Liver (tissue), 9 donors: Measurements from ENCODE around the gene STK32C. TPM values are rescaled to one million over a fixed set of nuclear protein-coding genes. Genes with fewer than 3 reads are reported as not detected.

Source experiments
- DNase-seq: peaks from one replicate; pipeline ENCODE4 v3.0.0-alpha.2; 2017; ENCODE audit warnings: low spot score
- H3K27ac ChIP-seq, 2 donors: one replicate each; pipeline ENCODE4 v1.7.0; 2013; ENCODE audit warnings: inconsistent platforms in 2 of 2, low read length in 2 of 2, control low read depth in 1 of 2, low read depth in 1 of 2, mild to moderate bottlenecking in 1 of 2
- H3K27me3 ChIP-seq, 4 donors: one replicate each; pipeline versions ENCODE4 v1.6.1 to v1.7.0; 2013; ENCODE audit warnings: low read length in 3 of 4, inconsistent platforms in 1 of 4, mild to moderate bottlenecking in 1 of 4, moderate library complexity in 1 of 4; ENCODE audit not compliant: control insufficient read depth in 4 of 4, insufficient read depth in 4 of 4
- H3K36me3 ChIP-seq, 4 donors: one replicate each; pipeline versions ENCODE4 v1.6.1 to v1.7.0; 2013; ENCODE audit warnings: low read length in 3 of 4, mild to moderate bottlenecking in 3 of 4, low read depth in 1 of 4, moderate library complexity in 1 of 4; ENCODE audit not compliant: control insufficient read depth in 4 of 4, insufficient read depth in 3 of 4
- H3K4me1 ChIP-seq, 4 donors: one replicate each; pipeline versions ENCODE4 v1.6.1 to v1.7.0; 2013; ENCODE audit warnings: low read length in 3 of 4, mild to moderate bottlenecking in 3 of 4, moderate library complexity in 1 of 4; ENCODE audit not compliant: control insufficient read depth in 4 of 4, insufficient read depth in 4 of 4
- H3K4me3 ChIP-seq, 3 donors: one replicate each; pipeline versions ENCODE4 v1.6.1 to v1.7.0; 2013; ENCODE audit warnings: low read length in 3 of 3, control low read depth in 1 of 3, low read depth in 1 of 3, mild to moderate bottlenecking in 1 of 3
- H3K9ac ChIP-seq, 2 donors: one replicate each; pipeline ENCODE4 v1.7.0; 2013; ENCODE audit warnings: low read length in 2 of 2, mild to moderate bottlenecking in 2 of 2, moderate library complexity in 2 of 2, control low read depth in 1 of 2, low read depth in 1 of 2
- H3K9me3 ChIP-seq, 4 donors: one replicate each; pipeline versions ENCODE4 v1.6.1 to v1.7.0; 2013; ENCODE audit warnings: low read length in 3 of 4; ENCODE audit not compliant: control insufficient read depth in 4 of 4
- EGR1 ChIP-seq, 2 donors: IDR thresholded peaks; 2 replicates each; pipeline ENCODE4 v1.6.1; 2016 to 2018; ENCODE audit warnings: antibody characterized with exemption in 2 of 2, low read depth in 2 of 2
- FOXA1 ChIP-seq: IDR thresholded peaks from 2 replicates; pipeline ENCODE4 v1.6.1; 2016; ENCODE audit warnings: antibody characterized with exemption
- FOXA2 ChIP-seq: IDR thresholded peaks from 2 replicates; pipeline ENCODE4 v1.6.1; 2016; ENCODE audit warnings: antibody characterized with exemption
- GABPA ChIP-seq, 2 donors: IDR thresholded peaks in 1 of 2; conservative IDR thresholded peaks in 1 of 2; 2 replicates each; pipeline ENCODE4 v1.6.1; 2016; ENCODE audit warnings: antibody characterized with exemption in 2 of 2, mild to moderate bottlenecking in 1 of 2, moderate library complexity in 1 of 2
- HNF4A ChIP-seq, 2 donors: conservative IDR thresholded peaks; 2 replicates each; pipeline ENCODE4 v1.6.1; 2016; ENCODE audit warnings: antibody characterized with exemption in 2 of 2, mild to moderate bottlenecking in 2 of 2
- HNF4G ChIP-seq: IDR thresholded peaks from 2 replicates; pipeline ENCODE4 v1.6.1; 2016; ENCODE audit warnings: antibody characterized with exemption
- JUND ChIP-seq, 2 donors: IDR thresholded peaks; 2 replicates each; pipeline ENCODE4 v1.6.1; 2016; ENCODE audit warnings: antibody characterized with exemption in 2 of 2
- NR2F2 ChIP-seq: IDR thresholded peaks from 2 replicates; pipeline ENCODE4 v1.6.1; 2016; ENCODE audit warnings: antibody characterized with exemption
- RAD21 ChIP-seq, 2 donors: IDR thresholded peaks; 2 replicates each; pipeline ENCODE4 v1.6.1; 2016; ENCODE audit warnings: antibody characterized with exemption in 2 of 2, mild to moderate bottlenecking in 2 of 2
- RXRA ChIP-seq, 2 donors: IDR thresholded peaks; 2 replicates each; pipeline ENCODE4 v1.6.1; 2017 to 2018; ENCODE audit warnings: antibody characterized with exemption in 2 of 2, mild to moderate bottlenecking in 1 of 2
- SP1 ChIP-seq: IDR thresholded peaks from 2 replicates; pipeline ENCODE4 v1.6.1; 2018; ENCODE audit warnings: antibody characterized with exemption, mild to moderate bottlenecking
- TAF1 ChIP-seq: conservative IDR thresholded peaks from 2 replicates; pipeline ENCODE4 v1.6.1; 2016; ENCODE audit warnings: antibody characterized with exemption, mild to moderate bottlenecking
- YY1 ChIP-seq: IDR thresholded peaks from 2 replicates; pipeline ENCODE4 v1.6.1; 2016; ENCODE audit warnings: antibody characterized with exemption, mild to moderate bottlenecking
- WGBS: extraction: QIAGEN DNeasy Blood & Tissue Kit; methylation state at CpG from one replicate; pipeline ENCODE4 v1.1.7; 2013; 5-methylcytosine and 5-hydroxymethylcytosine counted together
- polyA plus RNA-seq, 2 donors: library from polyadenylated mRNA; stranded (reverse) in 1 of 2; unstranded in 1 of 2; fragments of 200-250 nt in 1 of 2; fragments of >200 nt in 1 of 2; fragmentation: Nextera tagmentation in 1 of 2; extraction: Ambion mirVana in 1 of 2; gene quantifications; one replicate each; pipeline versions ENCODE4 v1.2.1 to v1.2.3, GENCODE V29; 2013 to 2015
- total RNA-seq, 2 donors: library from RNA; depleted of rRNA; stranded (reverse); fragments of >200 nt; gene quantifications; one replicate each; pipeline ENCODE4 v1.2.3, GENCODE V29; 2014
- TF ChIP-seq, protein P1 (sequence below): IDR thresholded peaks from 2 replicates; pipeline ENCODE4 v1.6.1; 2016; ENCODE audit warnings: antibody characterized with exemption
- TF ChIP-seq, protein P2 (sequence below): IDR thresholded peaks from 2 replicates; pipeline ENCODE4 v1.6.1; 2016; ENCODE audit warnings: antibody characterized with exemption, mild to moderate bottlenecking
- TF ChIP-seq, protein P3 (sequence below): fragments of 150-350 bp; IDR thresholded peaks from 2 replicates; pipeline ENCODE4 v1.5.1; 2017; ENCODE audit warnings: improper control_type of control experiment, low read depth, low read length; ENCODE audit not compliant: missing input control
- TF ChIP-seq, protein P4 (sequence below): IDR thresholded peaks from 2 replicates; pipeline ENCODE4 v1.6.1; 2016; ENCODE audit warnings: antibody characterized with exemption
- TF ChIP-seq, protein P5 (sequence below): IDR thresholded peaks from 2 replicates; pipeline ENCODE4 v1.6.1; 2016; ENCODE audit warnings: antibody characterized with exemption
- donor health status: healthy.
- donor health status: healthy.
- donor health status: healthy.
- donor health status: healthy.
- donor health status: healthy.

The STK32C gene
- total and polyA plus RNA-seq, 4 donors = 1.8 to 4.6 (median 2.2) TPM

DNA sequence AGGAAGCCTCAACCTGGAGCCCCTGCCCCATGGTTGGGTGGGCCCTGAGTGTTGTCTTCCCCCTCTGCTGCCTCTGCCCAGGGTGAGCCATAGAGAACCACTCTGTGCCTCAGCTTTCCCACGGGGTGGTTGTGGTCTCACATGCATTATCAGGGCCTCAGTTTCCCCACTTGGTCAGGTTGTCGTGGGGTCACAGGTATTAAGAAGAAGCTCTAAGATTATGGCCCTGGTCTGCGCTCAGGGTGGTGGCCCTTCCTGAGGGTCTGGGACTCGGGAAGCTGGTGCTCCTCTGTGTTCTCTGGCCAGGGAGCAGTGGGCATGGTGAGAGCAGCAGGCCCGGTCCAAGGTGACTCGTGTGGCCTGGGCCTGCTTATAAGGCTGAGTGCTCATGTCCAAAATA is 42.0 kb upstream of the STK32C start:
- WGBS = 94% methylated on average over 6 of the region's 6 CpGs
- H3K27ac ChIP-seq = no peak overlapping the region
- no peak overlapping the region for H3K9ac ChIP-seq
- no peak for TF ChIP-seq HNF4A (conservative IDR thresholded peaks at IDR 0.05)
- TF ChIP-seq, protein P1, sequence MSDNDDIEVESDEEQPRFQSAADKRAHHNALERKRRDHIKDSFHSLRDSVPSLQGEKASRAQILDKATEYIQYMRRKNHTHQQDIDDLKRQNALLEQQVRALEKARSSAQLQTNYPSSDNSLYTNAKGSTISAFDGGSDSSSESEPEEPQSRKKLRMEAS = no peak
- TF ChIP-seq, protein P2, sequence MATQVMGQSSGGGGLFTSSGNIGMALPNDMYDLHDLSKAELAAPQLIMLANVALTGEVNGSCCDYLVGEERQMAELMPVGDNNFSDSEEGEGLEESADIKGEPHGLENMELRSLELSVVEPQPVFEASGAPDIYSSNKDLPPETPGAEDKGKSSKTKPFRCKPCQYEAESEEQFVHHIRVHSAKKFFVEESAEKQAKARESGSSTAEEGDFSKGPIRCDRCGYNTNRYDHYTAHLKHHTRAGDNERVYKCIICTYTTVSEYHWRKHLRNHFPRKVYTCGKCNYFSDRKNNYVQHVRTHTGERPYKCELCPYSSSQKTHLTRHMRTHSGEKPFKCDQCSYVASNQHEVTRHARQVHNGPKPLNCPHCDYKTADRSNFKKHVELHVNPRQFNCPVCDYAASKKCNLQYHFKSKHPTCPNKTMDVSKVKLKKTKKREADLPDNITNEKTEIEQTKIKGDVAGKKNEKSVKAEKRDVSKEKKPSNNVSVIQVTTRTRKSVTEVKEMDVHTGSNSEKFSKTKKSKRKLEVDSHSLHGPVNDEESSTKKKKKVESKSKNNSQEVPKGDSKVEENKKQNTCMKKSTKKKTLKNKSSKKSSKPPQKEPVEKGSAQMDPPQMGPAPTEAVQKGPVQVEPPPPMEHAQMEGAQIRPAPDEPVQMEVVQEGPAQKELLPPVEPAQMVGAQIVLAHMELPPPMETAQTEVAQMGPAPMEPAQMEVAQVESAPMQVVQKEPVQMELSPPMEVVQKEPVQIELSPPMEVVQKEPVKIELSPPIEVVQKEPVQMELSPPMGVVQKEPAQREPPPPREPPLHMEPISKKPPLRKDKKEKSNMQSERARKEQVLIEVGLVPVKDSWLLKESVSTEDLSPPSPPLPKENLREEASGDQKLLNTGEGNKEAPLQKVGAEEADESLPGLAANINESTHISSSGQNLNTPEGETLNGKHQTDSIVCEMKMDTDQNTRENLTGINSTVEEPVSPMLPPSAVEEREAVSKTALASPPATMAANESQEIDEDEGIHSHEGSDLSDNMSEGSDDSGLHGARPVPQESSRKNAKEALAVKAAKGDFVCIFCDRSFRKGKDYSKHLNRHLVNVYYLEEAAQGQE = no peak
- TF ChIP-seq, protein P3, sequence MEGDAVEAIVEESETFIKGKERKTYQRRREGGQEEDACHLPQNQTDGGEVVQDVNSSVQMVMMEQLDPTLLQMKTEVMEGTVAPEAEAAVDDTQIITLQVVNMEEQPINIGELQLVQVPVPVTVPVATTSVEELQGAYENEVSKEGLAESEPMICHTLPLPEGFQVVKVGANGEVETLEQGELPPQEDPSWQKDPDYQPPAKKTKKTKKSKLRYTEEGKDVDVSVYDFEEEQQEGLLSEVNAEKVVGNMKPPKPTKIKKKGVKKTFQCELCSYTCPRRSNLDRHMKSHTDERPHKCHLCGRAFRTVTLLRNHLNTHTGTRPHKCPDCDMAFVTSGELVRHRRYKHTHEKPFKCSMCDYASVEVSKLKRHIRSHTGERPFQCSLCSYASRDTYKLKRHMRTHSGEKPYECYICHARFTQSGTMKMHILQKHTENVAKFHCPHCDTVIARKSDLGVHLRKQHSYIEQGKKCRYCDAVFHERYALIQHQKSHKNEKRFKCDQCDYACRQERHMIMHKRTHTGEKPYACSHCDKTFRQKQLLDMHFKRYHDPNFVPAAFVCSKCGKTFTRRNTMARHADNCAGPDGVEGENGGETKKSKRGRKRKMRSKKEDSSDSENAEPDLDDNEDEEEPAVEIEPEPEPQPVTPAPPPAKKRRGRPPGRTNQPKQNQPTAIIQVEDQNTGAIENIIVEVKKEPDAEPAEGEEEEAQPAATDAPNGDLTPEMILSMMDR = no peak
- no peak for TF ChIP-seq FOXA1
- TF ChIP-seq, protein P4, sequence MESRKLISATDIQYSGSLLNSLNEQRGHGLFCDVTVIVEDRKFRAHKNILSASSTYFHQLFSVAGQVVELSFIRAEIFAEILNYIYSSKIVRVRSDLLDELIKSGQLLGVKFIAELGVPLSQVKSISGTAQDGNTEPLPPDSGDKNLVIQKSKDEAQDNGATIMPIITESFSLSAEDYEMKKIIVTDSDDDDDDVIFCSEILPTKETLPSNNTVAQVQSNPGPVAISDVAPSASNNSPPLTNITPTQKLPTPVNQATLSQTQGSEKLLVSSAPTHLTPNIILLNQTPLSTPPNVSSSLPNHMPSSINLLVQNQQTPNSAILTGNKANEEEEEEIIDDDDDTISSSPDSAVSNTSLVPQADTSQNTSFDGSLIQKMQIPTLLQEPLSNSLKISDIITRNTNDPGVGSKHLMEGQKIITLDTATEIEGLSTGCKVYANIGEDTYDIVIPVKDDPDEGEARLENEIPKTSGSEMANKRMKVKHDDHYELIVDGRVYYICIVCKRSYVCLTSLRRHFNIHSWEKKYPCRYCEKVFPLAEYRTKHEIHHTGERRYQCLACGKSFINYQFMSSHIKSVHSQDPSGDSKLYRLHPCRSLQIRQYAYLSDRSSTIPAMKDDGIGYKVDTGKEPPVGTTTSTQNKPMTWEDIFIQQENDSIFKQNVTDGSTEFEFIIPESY = no peak
- no peak for TF ChIP-seq RAD21 (IDR thresholded peaks at IDR 0.05)
- no peak for TF ChIP-seq JUND (IDR thresholded peaks at IDR 0.05)
- TF ChIP-seq NR2F2 = no peak
- TF ChIP-seq TAF1 = no peak
- no peak for TF ChIP-seq FOXA2
- TF ChIP-seq, protein P5, sequence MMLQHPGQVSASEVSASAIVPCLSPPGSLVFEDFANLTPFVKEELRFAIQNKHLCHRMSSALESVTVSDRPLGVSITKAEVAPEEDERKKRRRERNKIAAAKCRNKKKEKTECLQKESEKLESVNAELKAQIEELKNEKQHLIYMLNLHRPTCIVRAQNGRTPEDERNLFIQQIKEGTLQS = no peak
- no peak for TF ChIP-seq EGR1 (IDR thresholded peaks at IDR 0.05; ENCODE audit: low read depth in 2 of 2)
- TF ChIP-seq SP1 = no peak
- no peak for TF ChIP-seq RXRA (IDR thresholded peaks at IDR 0.05)
- TF ChIP-seq YY1 = no peak
- TF ChIP-seq GABPA (IDR thresholded peaks at IDR 0.05 in 1 of 2, conservative IDR thresholded peaks at IDR 0.05 in 1 of 2) = no peak
- no peak for TF ChIP-seq HNF4G
- H3K4me3 ChIP-seq = no peak overlapping the region
- peaks cover 0 to 9% (median 7%) of the 10 kb centered on the region in 4 donors for H3K4me1 ChIP-seq
- H3K9me3 ChIP-seq = no peaks in the 10 kb centered on the region
- no peak for DNase-seq
- no peaks in the 10 kb centered on the region for H3K27me3 ChIP-seq
- H3K36me3 ChIP-seq = peaks cover 0 to 4% (median 2%) of the 10 kb centered on the region in 4 donors
